GM19035 (cell line): ENCODE data around the gene ZBTB18.

ENCODE experiments used
- ATAC-seq: cut with Tn5 transposase; IDR thresholded peaks from one replicate; pipeline ENCODE4 v1.9.1; 2021; ENCODE audit not compliant: unreplicated experiment

ZBTB18 gene

DNA sequence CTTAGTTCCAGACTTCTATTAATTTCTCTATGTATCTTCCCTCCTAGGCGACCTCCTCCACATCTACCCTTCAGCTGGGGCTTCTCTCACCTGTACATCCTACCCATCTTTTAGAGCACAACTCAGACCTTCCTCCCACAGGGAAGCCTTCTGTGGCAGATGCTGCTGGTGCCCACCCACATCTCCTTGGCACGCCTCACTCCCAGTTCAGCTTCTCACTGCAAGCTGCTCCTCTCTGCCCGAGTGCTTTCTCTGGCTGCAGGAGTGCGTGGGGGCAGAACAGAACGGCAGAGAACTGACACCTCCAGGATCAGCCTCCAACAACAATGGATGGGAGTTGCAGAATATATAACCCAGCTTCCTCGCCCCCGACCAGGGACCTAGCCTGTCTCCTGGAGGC is 36.5 kb downstream of the ZBTB18 start:
- ATAC-seq = no peak

DNA sequence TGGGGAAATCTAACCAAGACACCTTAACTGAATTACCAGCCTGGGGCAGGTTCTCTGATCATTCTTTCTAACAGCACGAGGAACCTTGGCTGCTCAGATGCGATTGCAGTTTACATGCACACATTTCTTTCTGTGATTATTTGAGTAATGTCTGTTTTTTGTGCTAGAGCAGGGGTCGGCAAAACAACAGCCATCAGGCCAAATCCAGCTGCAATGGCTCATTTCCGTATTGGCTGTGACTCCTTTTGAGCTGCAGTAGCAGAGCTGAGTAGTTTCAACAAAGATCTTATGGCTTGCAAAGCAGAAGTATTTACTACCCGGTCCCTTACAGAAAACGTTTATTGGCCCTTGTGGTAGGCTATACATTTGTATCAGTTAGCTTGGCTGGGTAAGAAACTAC is 37.1 kb downstream of the ZBTB18 start:
- ATAC-seq = no peak

- ATAC-seq = no peak
Observed at GRCh38 chr1:244089561-244089960, 38.5 kb downstream of the ZBTB18 start.

DNA sequence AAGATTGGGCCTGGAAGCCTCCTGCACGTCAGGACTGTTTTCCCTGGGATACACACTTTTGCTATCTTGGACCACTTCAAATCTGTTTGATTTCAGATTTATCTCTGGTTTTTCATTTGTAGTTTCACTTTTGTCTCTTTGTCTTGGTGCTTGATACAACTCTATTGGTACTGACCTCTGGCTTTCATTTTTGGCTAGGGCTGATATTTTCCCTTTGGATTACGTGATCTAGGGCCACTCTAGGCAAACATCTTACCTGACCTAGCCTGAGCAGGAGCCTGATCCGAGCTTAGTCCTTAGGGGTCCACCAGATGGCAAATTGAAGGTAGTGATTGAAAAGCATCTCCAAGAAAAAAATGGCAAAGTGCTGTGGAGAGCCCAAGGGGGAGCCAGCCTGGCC is 39.6 kb downstream of the ZBTB18 start:
- ATAC-seq = no peak

DNA sequence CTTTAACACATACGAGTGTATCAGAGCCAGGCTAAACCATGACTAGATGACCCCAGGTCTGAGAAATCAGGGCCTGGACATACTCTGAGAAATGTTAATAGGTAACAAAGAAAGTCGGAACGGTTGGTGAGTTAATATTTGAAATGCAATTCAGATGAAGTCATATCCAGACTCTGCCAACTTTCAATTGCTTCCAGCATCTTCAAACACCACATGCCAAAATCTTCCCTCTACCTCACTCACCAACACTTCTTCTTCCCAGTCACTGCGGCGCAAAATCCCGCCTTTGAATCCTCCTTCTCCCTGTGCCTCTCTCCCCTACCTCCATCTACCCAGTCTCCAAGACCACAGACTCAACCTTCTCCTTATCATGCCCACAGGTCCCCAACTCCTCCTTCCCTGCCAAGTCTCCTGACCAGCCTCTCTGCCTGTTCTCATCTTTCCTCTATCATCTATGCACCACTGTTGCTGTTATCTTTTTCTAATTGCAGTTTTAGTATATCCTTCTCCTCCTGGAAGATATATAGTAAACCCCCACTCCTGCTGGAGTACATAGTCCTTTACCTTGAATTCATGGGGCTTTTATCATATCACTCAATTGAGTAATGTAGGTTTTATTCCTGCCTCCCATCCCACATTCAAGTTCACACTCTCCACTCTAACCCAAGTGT is 41.3 kb downstream of the ZBTB18 start:
- no peak for ATAC-seq

- ATAC-seq = no peak
Observed at GRCh38 chr1:244092964-244093638, 42.0 kb downstream of the ZBTB18 start.

- no peak for ATAC-seq
Observed at GRCh38 chr1:244094880-244095528, 43.9 kb downstream of the ZBTB18 start.

DNA sequence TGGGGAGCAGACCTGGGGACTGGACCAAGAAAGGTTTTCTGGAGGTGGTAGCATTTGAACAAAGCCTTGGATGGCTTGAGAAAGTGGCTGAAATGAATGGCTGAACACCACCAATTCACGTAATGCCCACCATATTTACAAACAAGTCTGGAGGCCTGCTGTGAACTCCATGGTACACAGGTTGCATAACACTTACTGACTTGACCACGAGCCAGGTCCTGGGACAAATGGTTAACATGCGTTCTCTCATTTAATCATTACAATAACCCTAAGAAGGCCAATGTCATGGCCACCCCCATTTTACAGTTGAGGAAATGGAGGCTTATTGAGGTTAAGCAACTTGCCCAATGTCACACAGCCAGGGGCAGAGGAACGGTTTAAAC is 44.4 kb downstream of the ZBTB18 start:
- no peak for ATAC-seq

DNA sequence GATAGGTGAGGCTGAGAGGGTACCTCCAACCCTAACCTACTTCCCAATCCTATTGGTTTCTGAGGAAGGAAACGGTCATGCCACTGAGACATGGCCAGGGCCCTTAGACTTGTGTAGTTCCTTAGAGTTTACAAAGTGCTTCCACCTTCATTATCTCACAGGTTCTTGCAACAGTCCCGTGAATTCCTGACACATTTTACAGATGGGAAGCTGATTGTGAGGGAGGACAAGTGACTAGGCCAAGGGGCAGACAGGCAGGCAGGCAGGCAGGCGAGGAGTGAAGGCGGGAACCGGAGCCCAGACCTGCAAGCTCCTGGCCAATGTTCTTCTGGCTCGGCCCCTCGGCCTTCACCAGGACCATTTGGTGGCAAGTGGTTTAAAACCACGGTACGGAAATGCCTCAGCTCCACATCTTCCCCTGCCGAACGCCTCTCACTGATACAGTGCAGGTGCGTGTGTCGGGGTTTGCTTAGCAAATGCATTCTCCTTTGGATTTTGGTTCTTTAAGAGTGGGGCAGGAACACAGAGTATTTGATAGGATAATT is 45.1 kb downstream of the ZBTB18 start:
- no peak for ATAC-seq

- ATAC-seq = no peak
Observed at GRCh38 chr1:244096691-244097090, 45.6 kb downstream of the ZBTB18 start.

GRCh38 chr1:244097523-244098405 is 46.7 kb downstream of the ZBTB18 start:
- ATAC-seq = no peak

- ATAC-seq = no peak
Observed at GRCh38 chr1:244099258-244099930, 48.3 kb downstream of the ZBTB18 start.

- ATAC-seq = no peak
Observed at GRCh38 chr1:244100276-244100675, 49.2 kb downstream of the ZBTB18 start.

DNA sequence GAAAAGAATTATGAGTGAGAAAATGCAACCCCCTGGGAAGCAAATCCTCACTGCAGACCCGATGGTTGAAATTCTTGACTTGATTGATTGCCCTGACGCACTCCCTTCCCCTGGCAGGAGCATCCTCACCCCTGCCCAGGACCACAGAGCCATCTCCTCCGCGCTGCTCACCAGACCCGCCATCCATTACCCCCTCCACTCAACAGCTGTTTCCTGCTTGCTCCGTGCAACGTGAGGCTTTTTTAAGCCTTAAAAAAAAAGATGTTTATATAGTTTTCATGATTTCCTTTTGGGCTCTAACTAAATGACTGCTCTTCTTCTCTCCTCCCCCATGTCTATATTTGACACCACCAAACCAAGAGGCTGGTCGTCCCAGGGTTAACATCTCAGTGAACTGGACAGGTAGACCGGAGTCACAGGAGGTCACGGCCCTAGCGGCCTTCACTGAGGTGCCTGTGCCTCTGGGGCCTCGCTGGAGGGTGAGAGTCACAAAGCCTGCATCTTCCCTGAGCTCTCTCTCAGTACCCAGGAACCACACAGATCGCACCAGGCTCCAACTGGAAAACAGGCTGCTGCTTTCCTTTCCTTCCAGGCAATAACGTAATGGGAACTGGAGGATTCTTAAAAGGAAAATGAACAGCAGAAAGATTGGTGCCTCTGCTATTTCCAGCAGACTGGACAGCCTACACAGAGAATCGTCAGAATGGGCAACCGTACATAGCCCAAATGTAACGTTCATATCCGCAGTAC is 49.8 kb downstream of the ZBTB18 start:
- no peak for ATAC-seq

DNA sequence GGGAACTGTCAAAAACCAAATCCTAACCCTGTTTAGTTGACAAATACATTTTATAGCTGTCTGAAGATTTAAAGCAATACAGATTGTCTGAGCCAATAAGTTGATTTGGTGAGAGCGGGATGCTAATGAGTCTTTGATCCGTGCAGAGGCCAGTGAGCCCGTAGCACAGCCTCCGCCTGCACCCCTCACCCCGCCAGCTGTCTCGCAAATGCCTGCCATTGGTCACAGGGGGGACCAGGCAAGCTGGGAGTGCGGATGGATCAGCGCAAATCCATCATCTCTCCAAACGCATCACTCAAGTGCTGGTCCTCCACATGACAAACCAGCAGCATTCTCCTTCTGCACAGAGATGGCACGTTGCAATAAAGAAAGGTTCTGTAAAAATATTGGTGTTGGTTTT is 51.0 kb downstream of the ZBTB18 start:
- ATAC-seq = no peak

DNA sequence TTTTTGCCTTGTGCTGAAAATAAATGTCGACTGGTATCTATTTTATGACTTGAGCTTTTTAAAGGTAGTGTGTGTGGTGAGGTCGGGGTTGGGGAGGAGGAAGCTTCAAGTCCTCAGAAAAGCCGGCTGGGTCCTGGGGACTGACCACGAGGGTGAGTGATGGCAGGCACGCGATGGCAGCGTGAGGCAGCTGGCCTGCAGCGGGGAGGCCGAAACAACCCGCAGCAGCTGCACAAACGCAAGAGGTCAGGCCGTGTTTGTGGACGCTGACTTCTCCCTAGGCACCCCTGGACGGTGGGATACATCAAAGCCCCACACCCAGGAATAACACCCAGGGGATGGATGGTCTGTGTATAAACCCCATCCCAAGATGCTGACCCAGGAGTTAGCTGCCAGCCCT is 51.4 kb downstream of the ZBTB18 start:
- ATAC-seq = no peak

DNA sequence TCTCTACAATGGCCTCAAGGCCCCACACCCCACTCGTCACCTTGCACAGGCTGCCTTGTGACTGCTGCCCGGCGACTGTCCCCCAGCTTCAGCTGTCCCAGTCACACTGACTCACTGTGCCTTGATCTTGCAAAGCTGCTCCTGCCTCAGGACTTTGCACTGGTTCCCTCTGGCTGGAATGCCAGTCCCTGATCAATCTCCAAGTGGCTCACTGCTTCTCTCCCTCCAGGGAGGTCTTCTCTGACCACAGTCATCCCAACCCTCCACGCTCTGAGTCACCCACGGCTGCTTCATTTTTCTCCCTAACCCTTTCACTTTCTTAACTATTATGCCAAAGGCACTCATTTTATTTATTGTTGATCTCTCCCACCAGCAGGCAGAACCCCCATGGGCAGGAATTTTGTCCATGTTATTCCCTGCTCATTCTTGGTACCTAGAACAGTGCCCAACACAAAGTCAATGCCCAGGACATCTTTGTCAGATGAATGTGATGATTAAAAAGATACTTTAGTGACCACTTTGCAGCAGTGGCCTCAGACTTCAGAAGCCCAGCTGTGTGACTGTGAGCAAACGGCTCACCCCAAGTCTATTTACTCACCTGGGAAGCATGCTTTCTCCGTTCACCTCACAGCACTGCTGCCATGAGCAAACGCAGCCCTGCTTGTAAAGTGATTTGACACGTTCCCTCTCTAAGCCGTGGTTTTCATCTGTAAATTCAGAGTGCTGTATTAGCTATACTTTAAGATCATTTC is 53.4 kb downstream of the ZBTB18 start:
- no peak for ATAC-seq

DNA sequence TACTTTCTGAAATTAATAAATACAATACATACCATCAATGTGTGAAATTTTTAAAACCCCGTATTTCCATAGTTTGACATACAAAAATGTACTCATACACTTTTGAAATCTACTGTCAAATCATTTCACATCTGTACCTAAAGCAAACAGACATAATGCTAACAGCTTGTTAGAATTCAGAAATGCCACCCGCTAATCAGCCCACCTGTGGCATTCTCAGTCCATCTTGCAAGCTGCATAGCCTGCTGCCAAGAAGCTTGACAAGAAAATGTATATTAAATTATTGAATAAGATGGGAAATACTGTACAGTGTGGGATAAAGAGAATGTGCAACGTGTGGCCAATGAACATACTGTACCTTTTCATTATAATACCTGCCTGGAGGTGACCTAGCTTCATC is 55.1 kb downstream of the ZBTB18 start:
- ATAC-seq = no peak
